HG02759 (cell line): ENCODE results near the gene SPINK14.

Experiments used
- ATAC-seq: cut with Tn5 transposase; IDR thresholded peaks from one replicate; pipeline ENCODE4 v1.9.1; 2021; ENCODE audit warnings: mild to moderate bottlenecking, moderate library complexity; ENCODE audit not compliant: unreplicated experiment

Gene SPINK14

GRCh38 chr5:148193202-148193601 lies 24.9 kb downstream of the SPINK14 start:
- ATAC-seq: no peak

- ATAC-seq: no peak
Measured at GRCh38 chr5:148201151-148201550, 32.8 kb downstream of the SPINK14 start.

GRCh38 chr5:148202531-148203203 lies 34.3 kb downstream of the SPINK14 start, which contains the start of gene SPINK6:
SPINK6 (plus strand) TSS chr5:148203042; CDS start chr5:148203097, 55 bp downstream.
- no peak for ATAC-seq

GRCh38 chr5:148205044-148205806 lies 36.9 kb downstream of the SPINK14 start:
- ATAC-seq: no peak

GRCh38 chr5:148205865-148206264 lies 37.5 kb downstream of the SPINK14 start:
- ATAC-seq: no peak

- no peak for ATAC-seq
Measured at GRCh38 chr5:148206620-148207019, 38.3 kb downstream of the SPINK14 start.

GRCh38 chr5:148208226-148208625 lies 39.9 kb downstream of the SPINK14 start:
- no peak for ATAC-seq

- no peak for ATAC-seq
Measured at GRCh38 chr5:148209151-148209770, 40.9 kb downstream of the SPINK14 start.

GRCh38 chr5:148214665-148215185 lies 46.4 kb downstream of the SPINK14 start:
- ATAC-seq: no peak

- ATAC-seq: no peak
Measured at GRCh38 chr5:148221508-148221907, 53.2 kb downstream of the SPINK14 start.

GRCh38 chr5:148224117-148224742 lies 55.9 kb downstream of the SPINK14 start:
- ATAC-seq: no peak
